Pancreas (tissue), 10 donors: ENCODE data around the gene SRRM1. TPM values are rescaled to one million over a fixed set of nuclear protein-coding genes. Genes with fewer than 3 reads are reported as not detected.
A peak's percentile ranks its signal among the peaks of the same experiment; 100 is the strongest.

ENCODE experiments used
- ATAC-seq, 4 donors: fragments of 200-7000 bp; cut with Tn5 transposase; one replicate each; pipeline versions ENCODE4 v1.8.0 to v1.9.1; 2020; ENCODE audit warnings: mild to moderate bottlenecking in 4 of 4, moderate library complexity in 4 of 4
- DNase-seq, 6 donors: peaks; one replicate each; pipeline ENCODE4 v3.0.0-alpha.2; 2020
- FAIRE-seq: peaks from 2 replicates; lab custom pipeline; 2012; peaks lifted over from hg19 to GRCh38; lab: Jason Lieb, UNC
- H3K27ac ChIP-seq, 4 donors: fragments of 200-600 bp; sonication (generic); 1 replicate in 3 of 4; 2 replicates in 1 of 4; pipeline versions ENCODE4 v1.5.0 to v1.8.0; 2020
- H3K27me3 ChIP-seq, 4 donors: fragments of 200-600 bp; one replicate each; pipeline ENCODE4 v1.8.0; 2021
- H3K36me3 ChIP-seq, 3 donors: fragments of 200-600 bp; sonication (generic) in 1 of 3; one replicate each; pipeline versions ENCODE4 v1.5.0 to v1.8.0; 2020 to 2021
- H3K4me1 ChIP-seq, 3 donors: fragments of 200-600 bp; one replicate each; pipeline ENCODE4 v1.8.0; 2021
- H3K4me3 ChIP-seq, 4 donors: fragments of 200-600 bp; sonication (generic) in 2 of 4; one replicate each; pipeline versions ENCODE4 v1.5.0 to v1.8.0; 2020 to 2021
- H3K9me3 ChIP-seq, 4 donors: fragments of 200-600 bp; one replicate each; pipeline ENCODE4 v1.8.0; 2021
- CTCF ChIP-seq, 4 donors: fragments of 200-600 bp; sonication (generic) in 3 of 4; IDR thresholded peaks; one replicate each; pipeline versions ENCODE4 v1.5.0 to v1.8.0; 2021; ENCODE audit warnings: antibody characterized with exemption in 4 of 4
- WGBS, 2 donors: extraction: QIAGEN DNeasy Blood & Tissue Kit; methylation state at CpG; one replicate each; pipeline ENCODE4 v1.1.7; 2013; 5-methylcytosine and 5-hydroxymethylcytosine counted together
- intact Hi-C, 3 donors: fragments of 100-400 bp; cut with DNase I; formaldehyde crosslinking; loops; one replicate each; pipeline versions ENCODE4 v1.11.1 to v1.14.2; 2022
- polyA plus RNA-seq, 2 donors: library from polyadenylated mRNA; stranded (reverse); fragments of 200-250 nt; gene quantifications; one replicate each; pipeline ENCODE4 v1.2.3, GENCODE V29; 2013
- total RNA-seq, 6 donors: library from RNA; stranded (reverse); fragmentation: NEBNext Ultra II Directional in 4 of 6; extraction: Animal tissue kit (Norgen Biotek cat#: 25700) in 4 of 6; gene quantifications; one replicate each; pipeline versions ENCODE4 v1.2.1 to v1.2.4, GENCODE V29; 2021 to 2023
- donor health status: healthy with polysubstance abuse.
- donor health status: DM: no; HTN: no; CAD: no; lungs with moderate emphysema.
- donor health status: DM: no; HTN: no; CAD: no.
- donor health status: control.
- donor health status: control.
- donor health status: Bipolar disorder and iron deficiency.
- donor health status: DM: yes; HTN: yes; CAD: no.
- donor health status: DM: no; HTN: no; CAD: no.
- donor health status: DM: no; HTN: no; CAD: no.
- donor health status: DM: yes; HTN: yes; CAD: no.

SRRM1 gene
- total and polyA plus RNA-seq, 8 donors = 34.3 to 71.3 (median 55.3) TPM

- no peak overlapping the region for H3K4me3 ChIP-seq
- H3K9me3 ChIP-seq = no peaks in the 10 kb centered on the region
- no peak for TF ChIP-seq CTCF (IDR thresholded peaks at IDR 0.05)
- no peak for DNase-seq
- H3K27ac ChIP-seq = no peak overlapping the region
- peaks cover 4 to 14% (median 7%) of the 10 kb centered on the region in 3 donors for H3K4me1 ChIP-seq
- peak in 2 of 4 donors; percentile 20 to 34 for ATAC-seq
- intact Hi-C loops = no loop called here
- H3K27me3 ChIP-seq = no peaks in the 10 kb centered on the region
- 52 to 64% methylated on average over 3 of the region's 3 CpGs for WGBS, 2 donors
- no peak for FAIRE-seq
- H3K36me3 ChIP-seq = peaks cover 22 to 64% (median 57%) of the 10 kb centered on the region in 3 donors
These were observed 14.7 kb downstream of the SRRM1 start for GRCh38 chr1:24657781-24658180.

- Histone ChIP-seq H3K4me1 (peaks cover 4 to 14% (median 7%) of the 10 kb centered on the region in 3 donors), H3K27ac (no peak overlapping the region), H3K27me3 (no peaks in the 10 kb centered on the region), H3K9me3 (no peaks in the 10 kb centered on the region), H3K4me3 (no peak overlapping the region), H3K36me3 (peaks cover 12 to 64% (median 48%) of the 10 kb centered on the region in 3 donors)
- no peak for FAIRE-seq
- WGBS, 2 donors = 97 to 100% methylated on average over 2 of the region's 2 CpGs
- intact Hi-C loops = no loop called here
- no peak for ATAC-seq
- no peak for TF ChIP-seq CTCF (IDR thresholded peaks at IDR 0.05)
- DNase-seq = no peak
These were observed 16.2 kb downstream of the SRRM1 start for GRCh38 chr1:24659166-24659904.

DNA sequence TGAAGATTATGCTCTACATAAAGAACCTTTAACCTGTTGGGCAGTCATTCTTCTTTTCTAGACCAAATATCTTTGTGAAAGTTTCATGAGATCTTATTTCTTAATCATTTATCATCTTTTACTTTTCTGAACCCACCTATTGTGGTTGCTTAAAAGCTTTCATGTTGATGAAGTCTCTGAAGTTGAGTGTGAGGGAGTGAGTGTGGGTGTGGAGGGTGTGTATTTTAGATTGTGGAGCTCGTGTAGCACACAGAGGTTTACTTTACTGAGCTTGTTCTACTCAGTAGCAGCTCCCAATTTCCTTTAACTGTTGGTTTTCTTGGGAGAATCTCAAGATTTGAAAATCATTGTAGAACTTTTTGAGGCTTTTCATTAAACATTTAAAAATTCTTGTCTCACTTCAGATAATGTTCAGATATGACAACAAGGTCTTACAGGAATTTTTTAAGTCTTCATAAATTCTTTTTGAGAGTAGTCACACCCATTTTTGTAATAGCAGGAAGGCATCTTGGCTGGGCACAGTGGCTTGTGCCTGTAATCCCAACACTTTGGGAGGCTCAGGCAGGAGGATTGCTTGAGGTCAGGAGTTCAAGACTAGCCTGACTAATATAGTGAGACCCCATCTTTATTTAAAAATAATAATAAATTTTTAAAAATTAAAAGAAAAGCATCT lies 17.0 kb downstream of the SRRM1 start:
- H3K27me3 ChIP-seq = no peaks in the 10 kb centered on the region
- peaks cover 12 to 60% (median 44%) of the 10 kb centered on the region in 3 donors for H3K36me3 ChIP-seq
- DNase-seq = no peak
- no peak overlapping the region for H3K4me3 ChIP-seq
- WGBS, 2 donors = 11 to 22% methylated on average over 1 of the region's 1 CpG
- no peak for TF ChIP-seq CTCF (IDR thresholded peaks at IDR 0.05)
- no peak for FAIRE-seq
- intact Hi-C loops = no loop called here
- ATAC-seq = no peak
- H3K9me3 ChIP-seq = no peaks in the 10 kb centered on the region
- no peak overlapping the region for H3K27ac ChIP-seq
- H3K4me1 ChIP-seq = peaks cover 4 to 14% (median 7%) of the 10 kb centered on the region in 3 donors

DNA sequence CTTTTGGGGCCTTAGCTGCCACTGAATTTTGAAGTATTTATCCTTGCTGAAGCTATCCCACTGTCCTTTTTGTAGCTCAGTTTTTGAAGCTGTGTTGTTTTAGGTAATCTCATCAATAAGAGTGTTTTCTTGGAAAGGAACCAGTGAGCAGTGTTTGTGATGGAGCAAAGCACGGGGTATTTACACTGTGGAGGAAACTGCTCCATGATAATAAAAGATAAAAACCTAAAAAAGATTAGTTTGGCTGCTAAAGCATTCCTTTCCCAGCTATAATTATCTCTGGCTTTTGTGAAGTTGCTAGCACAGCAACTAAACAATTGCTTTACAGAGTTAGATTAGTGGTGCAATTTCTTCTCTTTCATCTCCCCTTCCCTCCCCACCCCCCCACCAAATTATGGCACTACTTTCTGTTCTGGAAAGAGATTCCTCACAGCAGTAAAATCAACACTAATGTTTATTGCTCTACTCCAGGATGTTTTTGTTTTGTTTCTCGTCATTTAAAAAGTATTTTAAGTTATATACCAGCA lies 21.5 kb downstream of the SRRM1 start:
- Histone ChIP-seq H3K36me3 (peaks cover 12 to 80% (median 61%) of the 10 kb centered on the region in 3 donors), H3K4me3 (no peak overlapping the region), H3K27ac (no peak overlapping the region), H3K27me3 (no peaks in the 10 kb centered on the region), H3K9me3 (no peaks in the 10 kb centered on the region), H3K4me1 (no peaks in the 10 kb centered on the region)
- no peak for DNase-seq
- WGBS, 2 donors = 66 to 67% methylated on average over 2 of the region's 2 CpGs
- TF ChIP-seq CTCF (IDR thresholded peaks at IDR 0.05) = no peak
- no peak for ATAC-seq
- no peak for FAIRE-seq
- intact Hi-C loops = no loop called here
